GM12864 (cell line): Measurements from ENCODE around the gene HDGFL1.

ENCODE experiments used
- DNase-seq: peaks from one replicate; pipeline ENCODE4 v3.0.0-alpha.2; 2011; ENCODE audit warnings: low read depth
- H3K4me3 ChIP-seq: 2 replicates; pipeline ENCODE4 v1.5.1; 2011; ENCODE audit warnings: mild to moderate bottlenecking, low read depth, low read length, control low read depth
- TF ChIP-seq, protein P1 (sequence below): IDR thresholded peaks from 2 replicates; pipeline ENCODE4 v1.5.1; 2011; ENCODE audit warnings: low read depth, mild to moderate bottlenecking, moderate library complexity, low read length, control low read depth, inconsistent platforms; ENCODE audit errors: missing control alignments

The HDGFL1 gene

DNA sequence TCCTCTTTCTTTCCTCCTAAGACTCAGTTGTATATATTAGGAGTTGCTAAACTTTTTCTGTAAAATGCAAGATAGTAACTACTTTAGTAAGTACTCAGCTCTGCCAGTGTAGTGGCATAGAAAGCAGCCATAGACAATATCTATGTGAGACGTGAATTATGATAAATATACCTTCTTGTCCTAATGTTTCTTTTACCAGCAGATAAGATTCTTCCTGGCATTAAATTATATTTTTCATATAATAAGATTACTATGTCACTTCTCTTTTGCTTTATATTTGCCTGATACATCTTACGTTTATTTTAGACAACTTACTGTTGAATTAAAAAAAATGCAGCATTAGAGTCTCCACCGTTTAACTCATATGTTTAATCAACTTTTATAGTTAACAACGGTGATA lies 51.7 kb downstream of the HDGFL1 start:
- no peak for DNase-seq
- TF ChIP-seq, protein P1, sequence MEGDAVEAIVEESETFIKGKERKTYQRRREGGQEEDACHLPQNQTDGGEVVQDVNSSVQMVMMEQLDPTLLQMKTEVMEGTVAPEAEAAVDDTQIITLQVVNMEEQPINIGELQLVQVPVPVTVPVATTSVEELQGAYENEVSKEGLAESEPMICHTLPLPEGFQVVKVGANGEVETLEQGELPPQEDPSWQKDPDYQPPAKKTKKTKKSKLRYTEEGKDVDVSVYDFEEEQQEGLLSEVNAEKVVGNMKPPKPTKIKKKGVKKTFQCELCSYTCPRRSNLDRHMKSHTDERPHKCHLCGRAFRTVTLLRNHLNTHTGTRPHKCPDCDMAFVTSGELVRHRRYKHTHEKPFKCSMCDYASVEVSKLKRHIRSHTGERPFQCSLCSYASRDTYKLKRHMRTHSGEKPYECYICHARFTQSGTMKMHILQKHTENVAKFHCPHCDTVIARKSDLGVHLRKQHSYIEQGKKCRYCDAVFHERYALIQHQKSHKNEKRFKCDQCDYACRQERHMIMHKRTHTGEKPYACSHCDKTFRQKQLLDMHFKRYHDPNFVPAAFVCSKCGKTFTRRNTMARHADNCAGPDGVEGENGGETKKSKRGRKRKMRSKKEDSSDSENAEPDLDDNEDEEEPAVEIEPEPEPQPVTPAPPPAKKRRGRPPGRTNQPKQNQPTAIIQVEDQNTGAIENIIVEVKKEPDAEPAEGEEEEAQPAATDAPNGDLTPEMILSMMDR = no peak
- no peak overlapping the region for H3K4me3 ChIP-seq
